H9 (cell line): ENCODE results near the gene HCN1. TPM values are rescaled to one million over a fixed set of nuclear protein-coding genes. Genes with fewer than 3 reads are reported as not detected.

Experiments used
- DNase-seq: peaks from one replicate; pipeline ENCODE4 v3.0.0-alpha.2; 2017
- H2AFZ ChIP-seq: one replicate; pipeline ENCODE4 v1.6.1; 2013; ENCODE audit warnings: mild to moderate bottlenecking, low read length, control low read depth, moderate library complexity
- H2AK5ac ChIP-seq: 2 replicates; pipeline ENCODE4 v1.6.1; 2013; ENCODE audit warnings: low read length, control low read depth, mixed read lengths; ENCODE audit not compliant: insufficient read length
- H2BK120ac ChIP-seq: one replicate; pipeline ENCODE4 v1.6.1; 2013; ENCODE audit warnings: low read depth, mild to moderate bottlenecking, low read length, control low read depth, inconsistent platforms; ENCODE audit not compliant: poor library complexity, severe bottlenecking
- H2BK12ac ChIP-seq: 2 replicates; pipeline ENCODE4 v1.6.1; 2013; ENCODE audit warnings: low read length, control low read depth, mixed read lengths, low read depth; ENCODE audit not compliant: insufficient read length
- H2BK15ac ChIP-seq: 2 replicates; pipeline ENCODE4 v1.6.1; 2013; ENCODE audit warnings: low read depth, low read length, control low read depth
- H2BK20ac ChIP-seq: one replicate; pipeline ENCODE4 v1.6.1; 2013; ENCODE audit warnings: low read depth, mild to moderate bottlenecking, low read length, control low read depth, inconsistent platforms; ENCODE audit not compliant: poor library complexity, severe bottlenecking
- H2BK5ac ChIP-seq: 2 replicates; pipeline ENCODE4 v1.6.1; 2013; ENCODE audit warnings: low read length, control low read depth, mixed read lengths; ENCODE audit not compliant: insufficient read length
- H3K14ac ChIP-seq: 2 replicates; pipeline ENCODE4 v1.6.1; 2013; ENCODE audit warnings: low read length, control low read depth; ENCODE audit not compliant: insufficient read depth
- H3K18ac ChIP-seq: 2 replicates; pipeline ENCODE4 v1.6.1; 2013; ENCODE audit warnings: low read depth, mild to moderate bottlenecking, mixed read lengths, low read length, control low read depth; ENCODE audit not compliant: insufficient read length
- H3K23ac ChIP-seq: 2 replicates; pipeline ENCODE4 v1.6.1; 2013; ENCODE audit warnings: low read length, control low read depth, mixed read lengths, low read depth; ENCODE audit not compliant: insufficient read length
- H3K23me2 ChIP-seq: 2 replicates; pipeline ENCODE4 v1.6.1; 2013; ENCODE audit warnings: low read depth, mild to moderate bottlenecking, mixed read lengths, low read length, control low read depth; ENCODE audit not compliant: insufficient read length, poor library complexity, severe bottlenecking
- H3K27ac ChIP-seq: 2 replicates; pipeline ENCODE4 v1.5.1; 2013; ENCODE audit warnings: low read length, control low read depth, mixed read lengths, low read depth; ENCODE audit not compliant: insufficient read length
- H3K27me3 ChIP-seq: 2 replicates; pipeline ENCODE4 v1.6.1; 2013; ENCODE audit warnings: low read length, control low read depth, inconsistent platforms; ENCODE audit not compliant: insufficient read depth
- H3K4ac ChIP-seq: 2 replicates; pipeline ENCODE4 v1.6.1; 2013; ENCODE audit warnings: low read depth, mild to moderate bottlenecking, control low read depth, inconsistent platforms, low read length, moderate library complexity
- H3K4me1 ChIP-seq: 2 replicates; pipeline ENCODE4 v1.6.1; 2013; ENCODE audit warnings: low read length, control low read depth, inconsistent platforms; ENCODE audit not compliant: insufficient read depth
- H3K4me2 ChIP-seq: 2 replicates; pipeline ENCODE4 v1.6.1; 2013; ENCODE audit warnings: low read length, control low read depth, mixed read lengths; ENCODE audit not compliant: insufficient read length, insufficient read depth
- H3K56ac ChIP-seq: 2 replicates; pipeline ENCODE4 v1.6.1; 2013; ENCODE audit warnings: low read depth, mild to moderate bottlenecking, mixed read lengths, low read length, control low read depth; ENCODE audit not compliant: insufficient read length
- H3K79me1 ChIP-seq: 2 replicates; pipeline ENCODE4 v1.6.1; 2013; ENCODE audit warnings: low read depth, mild to moderate bottlenecking, moderate library complexity, low read length, control low read depth, inconsistent platforms; ENCODE audit not compliant: insufficient read depth, poor library complexity, severe bottlenecking
- H3K79me2 ChIP-seq: 2 replicates; pipeline ENCODE4 v1.6.1; 2013; ENCODE audit warnings: low read length, control low read depth, inconsistent platforms; ENCODE audit not compliant: insufficient read depth
- H3K9ac ChIP-seq: 2 replicates; pipeline ENCODE4 v1.6.1; 2013; ENCODE audit warnings: low read length, control low read depth, mixed read lengths; ENCODE audit not compliant: insufficient read length; ENCODE audit errors: extremely low read depth
- H3K9me3 ChIP-seq: one replicate; pipeline ENCODE4 v1.6.1; 2013; ENCODE audit warnings: low read depth, low read length, inconsistent platforms; ENCODE audit not compliant: control insufficient read depth
- H3T11ph ChIP-seq: one replicate; pipeline ENCODE4 v1.6.1; 2013; ENCODE audit warnings: mild to moderate bottlenecking, low read length, control low read depth, inconsistent platforms
- H4K20me1 ChIP-seq: one replicate; pipeline ENCODE4 v1.6.1; 2013; ENCODE audit not compliant: control insufficient read depth, insufficient read length, insufficient read depth
- H4K5ac ChIP-seq: 2 replicates; pipeline ENCODE4 v1.6.1; 2013; ENCODE audit warnings: low read depth, mild to moderate bottlenecking, mixed read lengths, low read length, control low read depth; ENCODE audit not compliant: insufficient read length
- H4K8ac ChIP-seq: replicated peaks from 2 replicates; pipeline ENCODE4 v1.6.1; 2013; ENCODE audit warnings: low read length, control low read depth, mixed read lengths, low read depth; ENCODE audit not compliant: insufficient read length
- H4K91ac ChIP-seq: 2 replicates; pipeline ENCODE4 v1.6.1; 2013; ENCODE audit warnings: low read depth, mild to moderate bottlenecking, moderate library complexity, mixed read lengths, low read length, control low read depth; ENCODE audit not compliant: insufficient read length
- H3K27ac Mint-ChIP-seq, 3 experiments: 2 replicates in 2 of 3; 3 replicates in 1 of 3; pipeline ENCODE4 v1.8.0; 2020 to 2021; ENCODE audit warnings: mixed read lengths in 3 of 3, mild to moderate bottlenecking in 1 of 3, moderate library complexity in 1 of 3
- H3K27me3 Mint-ChIP-seq: 2 replicates; pipeline ENCODE4 v1.8.0; 2021; ENCODE audit warnings: low read depth, mild to moderate bottlenecking, moderate library complexity, mixed read lengths
- H3K36me3 Mint-ChIP-seq, 3 experiments: 2 replicates in 2 of 3; 3 replicates in 1 of 3; pipeline ENCODE4 v1.8.0; 2020 to 2021; ENCODE audit warnings: low read depth in 3 of 3, mixed read lengths in 3 of 3; ENCODE audit not compliant: insufficient read depth in 1 of 3
- H3K4me1 Mint-ChIP-seq, 2 experiments: 2 replicates each; pipeline ENCODE4 v1.8.0; 2020; ENCODE audit warnings: mixed read lengths in 2 of 2
- H3K4me3 Mint-ChIP-seq, 2 experiments: 2 replicates in 1 of 2; 3 replicates in 1 of 2; pipeline ENCODE4 v1.8.0; 2020 to 2021; ENCODE audit warnings: mild to moderate bottlenecking in 2 of 2, mixed read lengths in 2 of 2, moderate library complexity in 1 of 2
- H3K9me3 Mint-ChIP-seq, 2 experiments: 2 replicates in 1 of 2; 3 replicates in 1 of 2; pipeline ENCODE4 v1.8.0; 2020; ENCODE audit warnings: mild to moderate bottlenecking in 2 of 2, mixed read lengths in 2 of 2, moderate library complexity in 1 of 2
- WGBS: extraction: QIAGEN DNeasy Blood & Tissue Kit; methylation state at CpG from one replicate; pipeline ENCODE4 v1.1.7; 2013; ENCODE audit warnings: missing lambda C conversion rate, low lambda C conversion rate, mixed read lengths; ENCODE audit not compliant: insufficient read length; ENCODE audit errors: extremely low coverage; 5-methylcytosine and 5-hydroxymethylcytosine counted together
- total RNA-seq: library from RNA; stranded (reverse); gene quantifications from 2 replicates; pipeline ENCODE4 v1.2.1, GENCODE V29; 2021
- TF ChIP-seq, protein P1 (sequence below): fragments of 200-600 bp; sonication (generic); conservative IDR thresholded peaks from 3 replicates; pipeline ENCODE4 v1.8.0; 2021; ENCODE audit warnings: antibody characterized with exemption, mild to moderate bottlenecking

Gene HCN1
- total RNA-seq, 1 experiment from 2014 or later = 4.6 TPM

DNA sequence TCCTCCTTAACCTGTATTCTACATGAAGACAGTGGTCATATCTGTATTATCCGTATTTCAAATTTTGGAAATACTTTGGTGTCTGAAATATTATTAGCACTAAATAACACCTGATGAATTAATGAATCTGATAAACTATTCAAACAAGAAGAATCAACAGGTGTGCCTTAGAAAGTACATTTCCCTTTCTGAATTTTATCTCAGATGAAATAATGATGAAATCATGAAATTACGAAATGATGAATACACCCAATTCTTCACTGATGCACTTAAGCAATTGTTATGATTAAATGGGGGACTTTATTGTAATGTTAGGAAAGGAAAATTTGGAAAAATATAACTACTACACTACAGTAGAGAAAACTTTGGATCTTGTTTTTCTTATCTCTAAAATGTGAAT is 313.6 kb downstream of the HCN1 start:
- no CpG with 5 or more reads among the region's 2 CpGs for WGBS
- H3K4me3 Mint-ChIP-seq = no peak overlapping the region
- H3K36me3 Mint-ChIP-seq = no peaks in the 10 kb centered on the region; a peak in 1 of 7 replicates
- H4K91ac ChIP-seq = no peak overlapping the region
- no peak overlapping the region for H4K8ac ChIP-seq
- H3K27ac ChIP-seq = no peak overlapping the region
- H3K79me2 ChIP-seq = no peaks in the 10 kb centered on the region
- no peak overlapping the region for H3K23ac ChIP-seq
- H2BK15ac ChIP-seq = no peak overlapping the region
- H3K14ac ChIP-seq = no peak overlapping the region
- H4K20me1 ChIP-seq = no peaks in the 10 kb centered on the region
- H3K4ac ChIP-seq = no peak overlapping the region
- no peaks in the 10 kb centered on the region for H3K4me1 Mint-ChIP-seq
- no peak overlapping the region for H3K56ac ChIP-seq
- H3K27me3 ChIP-seq = no peaks in the 10 kb centered on the region
- H2BK120ac ChIP-seq = no peak overlapping the region
- H3K27me3 Mint-ChIP-seq = no peaks in the 10 kb centered on the region
- H3K9me3 ChIP-seq = no peaks in the 10 kb centered on the region
- DNase-seq = no peak
- H3K4me2 ChIP-seq = no peak overlapping the region
- no peak overlapping the region for H3K9ac ChIP-seq
- H3K27ac Mint-ChIP-seq = no peak overlapping the region
- no peak overlapping the region for H2BK20ac ChIP-seq
- H3K9me3 Mint-ChIP-seq = 0 out of 5 replicates have a peak, but pooled peaks cover 3% of the 10 kb centered on the region in 2 experiments
- no peaks in the 10 kb centered on the region; the same call in 1 of the 2 replicates for H3K4me1 ChIP-seq
- H3K79me1 ChIP-seq = no peaks in the 10 kb centered on the region
- H4K5ac ChIP-seq = no peak overlapping the region
- no peak overlapping the region for H3K18ac ChIP-seq
- H3T11ph ChIP-seq = no peak overlapping the region
- no peaks in the 10 kb centered on the region for H3K23me2 ChIP-seq
- TF ChIP-seq, protein P1, sequence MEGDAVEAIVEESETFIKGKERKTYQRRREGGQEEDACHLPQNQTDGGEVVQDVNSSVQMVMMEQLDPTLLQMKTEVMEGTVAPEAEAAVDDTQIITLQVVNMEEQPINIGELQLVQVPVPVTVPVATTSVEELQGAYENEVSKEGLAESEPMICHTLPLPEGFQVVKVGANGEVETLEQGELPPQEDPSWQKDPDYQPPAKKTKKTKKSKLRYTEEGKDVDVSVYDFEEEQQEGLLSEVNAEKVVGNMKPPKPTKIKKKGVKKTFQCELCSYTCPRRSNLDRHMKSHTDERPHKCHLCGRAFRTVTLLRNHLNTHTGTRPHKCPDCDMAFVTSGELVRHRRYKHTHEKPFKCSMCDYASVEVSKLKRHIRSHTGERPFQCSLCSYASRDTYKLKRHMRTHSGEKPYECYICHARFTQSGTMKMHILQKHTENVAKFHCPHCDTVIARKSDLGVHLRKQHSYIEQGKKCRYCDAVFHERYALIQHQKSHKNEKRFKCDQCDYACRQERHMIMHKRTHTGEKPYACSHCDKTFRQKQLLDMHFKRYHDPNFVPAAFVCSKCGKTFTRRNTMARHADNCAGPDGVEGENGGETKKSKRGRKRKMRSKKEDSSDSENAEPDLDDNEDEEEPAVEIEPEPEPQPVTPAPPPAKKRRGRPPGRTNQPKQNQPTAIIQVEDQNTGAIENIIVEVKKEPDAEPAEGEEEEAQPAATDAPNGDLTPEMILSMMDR = no peak
- no peak overlapping the region for H2BK5ac ChIP-seq
- no peak overlapping the region for H2AFZ ChIP-seq
- H2BK12ac ChIP-seq = no peak overlapping the region
- H2AK5ac ChIP-seq = no peak overlapping the region
